GM23338 (cell line): Measurements from ENCODE around the gene MTA1. TPM values are rescaled to one million over a fixed set of nuclear protein-coding genes. Genes with fewer than 3 reads are reported as not detected.

Source experiments
- ATAC-seq: fragments of 200-7000 bp; cut with Tn5 transposase; 3 replicates; pipeline ENCODE4 v1.9.1; 2020
- DNase-seq: peaks from one replicate; pipeline ENCODE4 v3.0.0-alpha.2; 2015; ENCODE audit warnings: low spot score
- H2AFZ ChIP-seq: fragments of 200-600 bp; sonication (generic); 2 replicates; pipeline ENCODE4 v1.8.0; 2016; ENCODE audit warnings: antibody characterized with exemption, mild to moderate bottlenecking, moderate library complexity
- H3F3A ChIP-seq: fragments of 200-600 bp; sonication (generic); replicated peaks from 2 replicates; pipeline ENCODE4 v1.8.0; 2017; ENCODE audit warnings: antibody characterized with exemption, mixed run types, low read depth
- H3K27ac ChIP-seq: fragments of 200-600 bp; sonication (generic); 2 replicates; pipeline ENCODE4 v1.6.1; 2016; ENCODE audit warnings: low read depth
- H3K27me3 ChIP-seq: fragments of 200-600 bp; sonication (generic); 2 replicates; pipeline ENCODE4 v1.8.0; 2016; ENCODE audit warnings: mild to moderate bottlenecking, mixed run types, moderate library complexity; ENCODE audit not compliant: insufficient read depth
- H3K36me3 ChIP-seq: fragments of 200-600 bp; sonication (generic); 2 replicates; pipeline ENCODE4 v1.8.0; 2016; ENCODE audit warnings: mild to moderate bottlenecking; ENCODE audit not compliant: insufficient read depth
- H3K4me1 ChIP-seq: fragments of 200-600 bp; sonication (generic); 2 replicates; pipeline ENCODE4 v1.8.0; 2016; ENCODE audit warnings: mild to moderate bottlenecking, moderate library complexity; ENCODE audit not compliant: insufficient read depth
- H3K4me2 ChIP-seq: fragments of 200-600 bp; sonication (generic); 2 replicates; pipeline ENCODE4 v1.7.1; 2017; ENCODE audit warnings: mixed run types
- H3K4me3 ChIP-seq: fragments of 200-600 bp; sonication (generic); 2 replicates; pipeline ENCODE4 v1.6.1; 2016; ENCODE audit warnings: mixed run types
- H3K79me2 ChIP-seq: fragments of 200-600 bp; sonication (generic); replicated peaks from 2 replicates; pipeline ENCODE4 v1.8.0; 2017; ENCODE audit warnings: mild to moderate bottlenecking; ENCODE audit not compliant: insufficient read depth
- H3K9me2 ChIP-seq: fragments of 200-600 bp; sonication (generic); 2 replicates; pipeline ENCODE4 v1.8.0; 2017; ENCODE audit not compliant: insufficient read depth
- H4K20me1 ChIP-seq: fragments of 200-600 bp; sonication (generic); replicated peaks from 2 replicates; pipeline ENCODE4 v1.8.0; 2017; ENCODE audit warnings: mild to moderate bottlenecking; ENCODE audit not compliant: insufficient read depth
- H3K27ac Mint-ChIP-seq: 2 replicates; pipeline ENCODE4 v1.8.0; 2020; ENCODE audit warnings: inconsistent platforms, mild to moderate bottlenecking, moderate library complexity, mixed read lengths
- H3K27me3 Mint-ChIP-seq: 3 replicates; pipeline ENCODE4 v1.8.0; 2022; ENCODE audit warnings: low read depth, mild to moderate bottlenecking, moderate library complexity, mixed read lengths, inconsistent platforms; ENCODE audit not compliant: insufficient read depth, poor library complexity
- H3K36me3 Mint-ChIP-seq: 3 replicates; pipeline ENCODE4 v1.8.0; 2021; ENCODE audit warnings: low read depth, mild to moderate bottlenecking, inconsistent platforms, moderate library complexity, mixed read lengths
- H3K4me1 Mint-ChIP-seq: 3 replicates; pipeline ENCODE4 v1.8.0; 2020; ENCODE audit warnings: mild to moderate bottlenecking, inconsistent platforms, mixed read lengths
- H3K4me3 Mint-ChIP-seq: 3 replicates; pipeline ENCODE4 v1.8.0; 2021; ENCODE audit warnings: moderate library complexity, mild to moderate bottlenecking, inconsistent platforms, mixed read lengths
- H3K9me3 Mint-ChIP-seq: 3 replicates; pipeline ENCODE4 v1.8.0; 2020; ENCODE audit warnings: moderate library complexity, mild to moderate bottlenecking, inconsistent platforms, mixed read lengths
- EZH2 ChIP-seq: fragments of 200-600 bp; sonication (generic); IDR thresholded peaks from one replicate; pipeline ENCODE4 v1.8.0; 2017; ENCODE audit warnings: antibody characterized with exemption, mild to moderate bottlenecking, low read depth; ENCODE audit not compliant: unreplicated experiment
- ZNF114 ChIP-seq: fragments of 250-450 bp; sonication (Bioruptor Pico); IDR thresholded peaks from 2 replicates; pipeline ENCODE4 v1.5.0; 2020; ENCODE audit warnings: mild to moderate bottlenecking, moderate library complexity
- polyA plus RNA-seq: library from polyadenylated mRNA; unstranded; fragments of >200 nt; fragmentation: Nextera tagmentation; extraction: Ambion mirVana; gene quantifications from 2 replicates; pipeline ENCODE4 v1.2.1, GENCODE V29; 2016
- total RNA-seq: library from RNA; depleted of rRNA; stranded (reverse); fragments of >200 nt; shearing (Covaris generic); gene quantifications from 2 replicates; pipeline ENCODE4 v1.2.3, GENCODE V29; 2014
- TF ChIP-seq, protein P1 (sequence below): IDR thresholded peaks from one replicate; pipeline ENCODE4 v1.6.1; 2018; ENCODE audit warnings: antibody characterized with exemption; ENCODE audit not compliant: unreplicated experiment
- TF ChIP-seq, protein P2 (sequence below): fragments of 250-450 bp; sonication (Bioruptor Pico); IDR thresholded peaks from 2 replicates; pipeline ENCODE4 v1.5.0; 2020; ENCODE audit warnings: mild to moderate bottlenecking, moderate library complexity

MTA1 gene
- total and polyA plus RNA-seq, 2 experiments from 2014 or later: 53.3 to 126 TPM

DNA sequence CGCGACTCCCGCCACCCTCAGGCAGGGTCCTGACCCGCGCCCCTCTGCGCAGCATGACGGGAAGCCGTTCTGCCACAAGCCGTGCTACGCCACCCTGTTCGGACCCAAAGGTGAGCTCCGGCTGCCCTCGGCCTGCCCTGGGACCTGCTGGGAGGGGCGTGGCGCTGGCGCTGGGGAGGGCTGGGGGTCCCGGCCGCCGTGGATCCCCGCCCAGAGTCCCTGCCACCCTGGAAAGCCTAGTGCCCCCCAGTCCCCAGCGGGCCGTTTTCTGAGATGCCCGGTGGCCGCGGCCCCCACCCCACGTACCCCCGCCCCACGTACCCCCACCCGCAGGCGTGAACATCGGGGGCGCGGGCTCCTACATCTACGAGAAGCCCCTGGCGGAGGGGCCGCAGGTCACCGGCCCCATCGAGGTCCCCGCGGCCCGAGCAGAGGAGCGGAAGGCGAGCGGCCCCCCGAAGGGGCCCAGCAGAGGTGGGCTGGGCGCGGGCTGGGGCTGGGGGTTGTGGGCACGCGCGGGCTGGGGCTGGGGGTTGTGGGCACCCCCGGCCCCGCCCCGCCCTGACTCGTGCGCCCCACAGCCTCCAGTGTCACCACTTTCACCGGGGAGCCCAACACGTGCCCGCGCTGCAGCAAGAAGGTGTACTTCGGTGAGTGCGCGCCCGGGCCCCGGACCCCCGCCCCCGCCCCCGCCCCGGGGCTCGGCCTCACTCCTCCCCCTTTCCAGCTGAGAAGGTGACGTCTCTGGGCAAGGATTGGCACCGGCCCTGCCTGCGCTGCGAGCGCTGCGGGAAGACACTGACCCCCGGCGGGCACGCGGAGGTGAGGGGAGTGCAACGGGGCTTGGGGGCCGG lies 59.0 kb downstream of the MTA1 start (continued):
- TF ChIP-seq, protein P1, sequence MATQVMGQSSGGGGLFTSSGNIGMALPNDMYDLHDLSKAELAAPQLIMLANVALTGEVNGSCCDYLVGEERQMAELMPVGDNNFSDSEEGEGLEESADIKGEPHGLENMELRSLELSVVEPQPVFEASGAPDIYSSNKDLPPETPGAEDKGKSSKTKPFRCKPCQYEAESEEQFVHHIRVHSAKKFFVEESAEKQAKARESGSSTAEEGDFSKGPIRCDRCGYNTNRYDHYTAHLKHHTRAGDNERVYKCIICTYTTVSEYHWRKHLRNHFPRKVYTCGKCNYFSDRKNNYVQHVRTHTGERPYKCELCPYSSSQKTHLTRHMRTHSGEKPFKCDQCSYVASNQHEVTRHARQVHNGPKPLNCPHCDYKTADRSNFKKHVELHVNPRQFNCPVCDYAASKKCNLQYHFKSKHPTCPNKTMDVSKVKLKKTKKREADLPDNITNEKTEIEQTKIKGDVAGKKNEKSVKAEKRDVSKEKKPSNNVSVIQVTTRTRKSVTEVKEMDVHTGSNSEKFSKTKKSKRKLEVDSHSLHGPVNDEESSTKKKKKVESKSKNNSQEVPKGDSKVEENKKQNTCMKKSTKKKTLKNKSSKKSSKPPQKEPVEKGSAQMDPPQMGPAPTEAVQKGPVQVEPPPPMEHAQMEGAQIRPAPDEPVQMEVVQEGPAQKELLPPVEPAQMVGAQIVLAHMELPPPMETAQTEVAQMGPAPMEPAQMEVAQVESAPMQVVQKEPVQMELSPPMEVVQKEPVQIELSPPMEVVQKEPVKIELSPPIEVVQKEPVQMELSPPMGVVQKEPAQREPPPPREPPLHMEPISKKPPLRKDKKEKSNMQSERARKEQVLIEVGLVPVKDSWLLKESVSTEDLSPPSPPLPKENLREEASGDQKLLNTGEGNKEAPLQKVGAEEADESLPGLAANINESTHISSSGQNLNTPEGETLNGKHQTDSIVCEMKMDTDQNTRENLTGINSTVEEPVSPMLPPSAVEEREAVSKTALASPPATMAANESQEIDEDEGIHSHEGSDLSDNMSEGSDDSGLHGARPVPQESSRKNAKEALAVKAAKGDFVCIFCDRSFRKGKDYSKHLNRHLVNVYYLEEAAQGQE: no peak
- TF ChIP-seq EZH2 (no peak), ZNF114 (CRISPR knock-in tag) (no peak)

DNA sequence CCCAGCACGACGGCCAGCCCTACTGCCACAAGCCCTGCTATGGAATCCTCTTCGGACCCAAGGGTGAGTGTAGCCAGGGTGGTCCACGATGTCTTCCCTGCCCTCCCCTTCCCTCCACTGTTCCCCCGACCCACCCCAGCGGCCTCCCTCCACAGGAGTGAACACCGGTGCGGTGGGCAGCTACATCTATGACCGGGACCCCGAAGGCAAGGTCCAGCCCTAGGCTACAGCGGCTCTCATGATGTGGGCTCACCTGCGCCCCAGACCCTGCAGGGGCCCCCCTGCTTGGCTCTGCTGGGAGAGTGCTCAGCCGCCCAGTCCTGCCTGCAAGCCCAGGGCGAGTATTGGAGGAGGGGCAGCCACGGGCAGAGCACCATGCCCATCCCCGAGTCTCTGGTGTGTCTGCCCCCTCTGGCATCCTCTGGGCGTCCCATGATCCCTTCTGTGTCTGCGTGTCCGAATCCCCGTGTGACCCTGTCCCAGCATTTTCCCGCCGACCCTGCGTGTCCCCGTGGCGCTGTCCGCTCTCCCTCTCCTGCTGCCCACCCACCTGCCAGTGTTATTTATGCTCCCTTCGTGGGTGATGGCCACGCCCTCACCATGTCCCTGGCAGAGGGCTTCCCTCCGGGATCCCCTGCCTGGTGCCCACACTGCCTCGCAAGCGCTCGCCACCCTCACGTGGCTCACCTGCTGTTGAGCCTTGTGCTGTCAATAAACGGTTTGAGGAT lies 60.0 kb downstream of the MTA1 start:
- Histone ChIP-seq H3K27ac (no peak overlapping the region), H3K9me2 (no peaks in the 10 kb centered on the region), H3K27me3 (peaks cover 92% of the 10 kb centered on the region), H3K36me3 (no peaks in the 10 kb centered on the region), H3F3A (0 out of 2 replicates have a peak, but pooled peaks cover 4% of the 10 kb centered on the region), H4K20me1 (no peaks in the 10 kb centered on the region), H3K4me3 (peak overlapping the region; percentile 47), H3K4me1 (peaks cover 17% of the 10 kb centered on the region; the same call in 1 of the 2 replicates), H3K4me2 (peak overlapping the region; percentile 72), H2AFZ (no peak overlapping the region), H3K79me2 (no peaks in the 10 kb centered on the region)
- H3K9me3 Mint-ChIP-seq: no peaks in the 10 kb centered on the region
- H3K27me3 Mint-ChIP-seq: peaks cover 66% of the 10 kb centered on the region
- H3K4me1 Mint-ChIP-seq: peaks cover 20% of the 10 kb centered on the region; the same call in 2 of the 3 replicates
- peak overlapping the region; percentile 56 for H3K4me3 Mint-ChIP-seq
- no peak for ATAC-seq
- no peaks in the 10 kb centered on the region for H3K36me3 Mint-ChIP-seq
- TF ChIP-seq EZH2: peak; percentile 78
- TF ChIP-seq, protein P2, sequence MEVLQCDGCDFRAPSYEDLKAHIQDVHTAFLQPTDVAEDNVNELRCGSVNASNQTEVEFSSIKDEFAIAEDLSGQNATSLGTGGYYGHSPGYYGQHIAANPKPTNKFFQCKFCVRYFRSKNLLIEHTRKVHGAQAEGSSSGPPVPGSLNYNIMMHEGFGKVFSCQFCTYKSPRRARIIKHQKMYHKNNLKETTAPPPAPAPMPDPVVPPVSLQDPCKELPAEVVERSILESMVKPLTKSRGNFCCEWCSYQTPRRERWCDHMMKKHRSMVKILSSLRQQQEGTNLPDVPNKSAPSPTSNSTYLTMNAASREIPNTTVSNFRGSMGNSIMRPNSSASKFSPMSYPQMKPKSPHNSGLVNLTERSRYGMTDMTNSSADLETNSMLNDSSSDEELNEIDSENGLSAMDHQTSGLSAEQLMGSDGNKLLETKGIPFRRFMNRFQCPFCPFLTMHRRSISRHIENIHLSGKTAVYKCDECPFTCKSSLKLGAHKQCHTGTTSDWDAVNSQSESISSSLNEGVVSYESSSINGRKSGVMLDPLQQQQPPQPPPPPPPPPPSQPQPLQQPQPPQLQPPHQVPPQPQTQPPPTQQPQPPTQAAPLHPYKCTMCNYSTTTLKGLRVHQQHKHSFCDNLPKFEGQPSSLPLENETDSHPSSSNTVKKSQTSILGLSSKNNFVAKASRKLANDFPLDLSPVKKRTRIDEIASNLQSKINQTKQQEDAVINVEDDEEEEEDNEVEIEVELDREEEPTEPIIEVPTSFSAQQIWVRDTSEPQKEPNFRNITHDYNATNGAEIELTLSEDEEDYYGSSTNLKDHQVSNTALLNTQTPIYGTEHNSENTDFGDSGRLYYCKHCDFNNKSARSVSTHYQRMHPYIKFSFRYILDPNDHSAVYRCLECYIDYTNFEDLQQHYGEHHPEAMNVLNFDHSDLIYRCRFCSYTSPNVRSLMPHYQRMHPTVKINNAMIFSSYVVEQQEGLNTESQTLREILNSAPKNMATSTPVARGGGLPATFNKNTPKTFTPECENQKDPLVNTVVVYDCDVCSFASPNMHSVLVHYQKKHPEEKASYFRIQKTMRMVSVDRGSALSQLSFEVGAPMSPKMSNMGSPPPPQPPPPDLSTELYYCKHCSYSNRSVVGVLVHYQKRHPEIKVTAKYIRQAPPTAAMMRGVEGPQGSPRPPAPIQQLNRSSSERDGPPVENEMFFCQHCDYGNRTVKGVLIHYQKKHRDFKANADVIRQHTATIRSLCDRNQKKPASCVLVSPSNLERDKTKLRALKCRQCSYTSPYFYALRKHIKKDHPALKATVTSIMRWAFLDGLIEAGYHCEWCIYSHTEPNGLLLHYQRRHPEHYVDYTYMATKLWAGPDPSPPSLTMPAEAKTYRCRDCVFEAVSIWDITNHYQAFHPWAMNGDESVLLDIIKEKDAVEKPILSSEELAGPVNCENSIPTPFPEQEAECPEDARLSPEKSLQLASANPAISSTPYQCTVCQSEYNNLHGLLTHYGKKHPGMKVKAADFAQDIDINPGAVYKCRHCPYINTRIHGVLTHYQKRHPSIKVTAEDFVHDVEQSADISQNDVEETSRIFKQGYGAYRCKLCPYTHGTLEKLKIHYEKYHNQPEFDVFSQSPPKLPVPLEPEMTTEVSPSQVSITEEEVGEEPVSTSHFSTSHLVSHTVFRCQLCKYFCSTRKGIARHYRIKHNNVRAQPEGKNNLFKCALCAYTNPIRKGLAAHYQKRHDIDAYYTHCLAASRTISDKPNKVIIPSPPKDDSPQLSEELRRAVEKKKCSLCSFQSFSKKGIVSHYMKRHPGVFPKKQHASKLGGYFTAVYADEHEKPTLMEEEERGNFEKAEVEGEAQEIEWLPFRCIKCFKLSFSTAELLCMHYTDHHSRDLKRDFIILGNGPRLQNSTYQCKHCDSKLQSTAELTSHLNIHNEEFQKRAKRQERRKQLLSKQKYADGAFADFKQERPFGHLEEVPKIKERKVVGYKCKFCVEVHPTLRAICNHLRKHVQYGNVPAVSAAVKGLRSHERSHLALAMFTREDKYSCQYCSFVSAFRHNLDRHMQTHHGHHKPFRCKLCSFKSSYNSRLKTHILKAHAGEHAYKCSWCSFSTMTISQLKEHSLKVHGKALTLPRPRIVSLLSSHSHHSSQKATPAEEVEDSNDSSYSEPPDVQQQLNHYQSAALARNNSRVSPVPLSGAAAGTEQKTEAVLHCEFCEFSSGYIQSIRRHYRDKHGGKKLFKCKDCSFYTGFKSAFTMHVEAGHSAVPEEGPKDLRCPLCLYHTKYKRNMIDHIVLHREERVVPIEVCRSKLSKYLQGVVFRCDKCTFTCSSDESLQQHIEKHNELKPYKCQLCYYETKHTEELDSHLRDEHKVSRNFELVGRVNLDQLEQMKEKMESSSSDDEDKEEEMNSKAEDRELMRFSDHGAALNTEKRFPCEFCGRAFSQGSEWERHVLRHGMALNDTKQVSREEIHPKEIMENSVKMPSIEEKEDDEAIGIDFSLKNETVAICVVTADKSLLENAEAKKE: no peak
- no peak for DNase-seq
- H3K27ac Mint-ChIP-seq: no peak overlapping the region
